Measurements from ENCODE around the gene CREB3L2.
"Not testable (repeated sequence)": the region's sequence is repeated elsewhere in the genome, so short reads cannot be mapped to it uniquely, and the experiment has no call there.

The CREB3L2 gene

GRCh38 chr7:137928626-137929025, 73.3 kb downstream of the CREB3L2 start:
- H3K9ac ChIP-seq (ENCODE audit: low read depth in 1 of 2, low read length in 2 of 2) = no peak overlapping the region
- no peak overlapping the region for H3K4me3 ChIP-seq (ENCODE audit: low read depth in 1 of 2, low read length in 2 of 2)
- H3K9me3 ChIP-seq (ENCODE audit: control insufficient read depth in 1 of 2, low read length in 2 of 2) = no peaks in the 10 kb centered on the region
- no peak overlapping the region for H3K27ac ChIP-seq (ENCODE audit: low read depth, low read length)
- no peaks in the 10 kb centered on the region for H3K27me3 ChIP-seq (ENCODE audit: control insufficient read depth in 1 of 2, insufficient read depth in 2 of 2, low read length in 2 of 2)
- H3K36me3 ChIP-seq (ENCODE audit: control insufficient read depth in 1 of 2, insufficient read depth in 2 of 2, low read length in 2 of 2) = peaks cover 16 to 41% of the 10 kb centered on the region in 2 donors
- peaks cover 15 to 19% of the 10 kb centered on the region in 2 donors for H3K4me1 ChIP-seq (ENCODE audit: control insufficient read depth in 1 of 2, insufficient read depth in 2 of 2, low read length in 2 of 2)

GRCh38 chr7:137927386-137927785, 74.5 kb downstream of the CREB3L2 start:
- Histone ChIP-seq H3K9me3 (ENCODE audit: control insufficient read depth in 1 of 2, low read length in 2 of 2) (no peaks in the 10 kb centered on the region), H3K27ac (ENCODE audit: low read depth, low read length) (no peak overlapping the region), H3K27me3 (ENCODE audit: control insufficient read depth in 1 of 2, insufficient read depth in 2 of 2, low read length in 2 of 2) (no peaks in the 10 kb centered on the region), H3K4me3 (ENCODE audit: low read depth in 1 of 2, low read length in 2 of 2) (no peak overlapping the region), H3K9ac (ENCODE audit: low read depth in 1 of 2, low read length in 2 of 2) (no peak overlapping the region), H3K36me3 (ENCODE audit: control insufficient read depth in 1 of 2, insufficient read depth in 2 of 2, low read length in 2 of 2) (peaks cover 15 to 46% of the 10 kb centered on the region in 2 donors), H3K4me1 (ENCODE audit: control insufficient read depth in 1 of 2, insufficient read depth in 2 of 2, low read length in 2 of 2) (peaks cover 2 to 6% of the 10 kb centered on the region in 2 donors)

GRCh38 chr7:137926206-137926605, 75.7 kb downstream of the CREB3L2 start:
- not testable (repeated sequence) for H3K27me3 ChIP-seq (ENCODE audit: control insufficient read depth in 1 of 2, insufficient read depth in 2 of 2, low read length in 2 of 2); H3K4me1 ChIP-seq (ENCODE audit: control insufficient read depth in 1 of 2, insufficient read depth in 2 of 2, low read length in 2 of 2); H3K4me3 ChIP-seq (ENCODE audit: low read depth in 1 of 2, low read length in 2 of 2); H3K27ac ChIP-seq (ENCODE audit: low read depth, low read length); H3K9me3 ChIP-seq (ENCODE audit: control insufficient read depth in 1 of 2, low read length in 2 of 2); H3K9ac ChIP-seq (ENCODE audit: low read depth in 1 of 2, low read length in 2 of 2)
- H3K36me3 ChIP-seq (ENCODE audit: control insufficient read depth in 1 of 2, insufficient read depth in 2 of 2, low read length in 2 of 2) = peaks cover 15 to 46% of the 10 kb centered on the region in 2 donors

- Histone ChIP-seq H3K27ac (ENCODE audit: low read depth, low read length) (no peak overlapping the region), H3K27me3 (ENCODE audit: control insufficient read depth in 1 of 2, insufficient read depth in 2 of 2, low read length in 2 of 2) (no peaks in the 10 kb centered on the region), H3K9ac (ENCODE audit: low read depth in 1 of 2, low read length in 2 of 2) (no peak overlapping the region), H3K9me3 (ENCODE audit: control insufficient read depth in 1 of 2, low read length in 2 of 2) (no peaks in the 10 kb centered on the region), H3K4me1 (ENCODE audit: control insufficient read depth in 1 of 2, insufficient read depth in 2 of 2, low read length in 2 of 2) (peaks cover 7 to 9% of the 10 kb centered on the region in 2 donors), H3K4me3 (ENCODE audit: low read depth in 1 of 2, low read length in 2 of 2) (no peak overlapping the region), H3K36me3 (ENCODE audit: control insufficient read depth in 1 of 2, insufficient read depth in 2 of 2, low read length in 2 of 2) (peaks cover 15 to 46% of the 10 kb centered on the region in 2 donors)
Observed at GRCh38 chr7:137925754-137926153, 76.1 kb downstream of the CREB3L2 start.

- Histone ChIP-seq H3K27ac (ENCODE audit: low read depth, low read length) (no peak overlapping the region), H3K9me3 (ENCODE audit: control insufficient read depth in 1 of 2, low read length in 2 of 2) (no peaks in the 10 kb centered on the region), H3K36me3 (ENCODE audit: control insufficient read depth in 1 of 2, insufficient read depth in 2 of 2, low read length in 2 of 2) (peaks cover 15 to 46% of the 10 kb centered on the region in 2 donors), H3K9ac (ENCODE audit: low read depth in 1 of 2, low read length in 2 of 2) (no peak overlapping the region), H3K27me3 (ENCODE audit: control insufficient read depth in 1 of 2, insufficient read depth in 2 of 2, low read length in 2 of 2) (no peaks in the 10 kb centered on the region), H3K4me1 (ENCODE audit: control insufficient read depth in 1 of 2, insufficient read depth in 2 of 2, low read length in 2 of 2) (peaks cover 7 to 9% of the 10 kb centered on the region in 2 donors), H3K4me3 (ENCODE audit: low read depth in 1 of 2, low read length in 2 of 2) (no peak overlapping the region)
Observed at GRCh38 chr7:137925091-137925490, 76.8 kb downstream of the CREB3L2 start.

GRCh38 chr7:137923380-137923779, 78.5 kb downstream of the CREB3L2 start:
- no peak overlapping the region for H3K4me3 ChIP-seq (ENCODE audit: low read depth in 1 of 2, low read length in 2 of 2)
- no peak overlapping the region for H3K9ac ChIP-seq (ENCODE audit: low read depth in 1 of 2, low read length in 2 of 2)
- H3K36me3 ChIP-seq (ENCODE audit: control insufficient read depth in 1 of 2, insufficient read depth in 2 of 2, low read length in 2 of 2) = peaks cover 15 to 43% of the 10 kb centered on the region in 2 donors
- no peaks in the 10 kb centered on the region for H3K27me3 ChIP-seq (ENCODE audit: control insufficient read depth in 1 of 2, insufficient read depth in 2 of 2, low read length in 2 of 2)
- H3K27ac ChIP-seq (ENCODE audit: low read depth, low read length) = no peak overlapping the region
- H3K4me1 ChIP-seq (ENCODE audit: control insufficient read depth in 1 of 2, insufficient read depth in 2 of 2, low read length in 2 of 2) = peaks cover 7 to 9% of the 10 kb centered on the region in 2 donors
- H3K9me3 ChIP-seq (ENCODE audit: control insufficient read depth in 1 of 2, low read length in 2 of 2) = no peaks in the 10 kb centered on the region

- Histone ChIP-seq H3K36me3 (ENCODE audit: control insufficient read depth in 1 of 2, insufficient read depth in 2 of 2, low read length in 2 of 2) (peaks cover 3 to 24% of the 10 kb centered on the region in 2 donors), H3K4me3 (ENCODE audit: low read depth in 1 of 2, low read length in 2 of 2) (no peak overlapping the region), H3K27ac (ENCODE audit: low read depth, low read length) (no peak overlapping the region), H3K9ac (ENCODE audit: low read depth in 1 of 2, low read length in 2 of 2) (no peak overlapping the region), H3K9me3 (ENCODE audit: control insufficient read depth in 1 of 2, low read length in 2 of 2) (no peaks in the 10 kb centered on the region), H3K4me1 (ENCODE audit: control insufficient read depth in 1 of 2, insufficient read depth in 2 of 2, low read length in 2 of 2) (peaks cover 7 to 9% of the 10 kb centered on the region in 2 donors), H3K27me3 (ENCODE audit: control insufficient read depth in 1 of 2, insufficient read depth in 2 of 2, low read length in 2 of 2) (no peaks in the 10 kb centered on the region)
Observed at GRCh38 chr7:137920637-137921399, 81.1 kb downstream of the CREB3L2 start.

GRCh38 chr7:137919987-137920386, 81.9 kb downstream of the CREB3L2 start:
- Histone ChIP-seq H3K27me3 (ENCODE audit: control insufficient read depth in 1 of 2, insufficient read depth in 2 of 2, low read length in 2 of 2) (no peaks in the 10 kb centered on the region), H3K27ac (ENCODE audit: low read depth, low read length) (peak overlapping the region; percentile 14), H3K4me1 (ENCODE audit: control insufficient read depth in 1 of 2, insufficient read depth in 2 of 2, low read length in 2 of 2) (peaks cover 7 to 9% of the 10 kb centered on the region in 2 donors), H3K36me3 (ENCODE audit: control insufficient read depth in 1 of 2, insufficient read depth in 2 of 2, low read length in 2 of 2) (peaks cover 9 to 23% of the 10 kb centered on the region in 2 donors), H3K9ac (ENCODE audit: low read depth in 1 of 2, low read length in 2 of 2) (no peak overlapping the region), H3K4me3 (ENCODE audit: low read depth in 1 of 2, low read length in 2 of 2) (no peak overlapping the region), H3K9me3 (ENCODE audit: control insufficient read depth in 1 of 2, low read length in 2 of 2) (no peaks in the 10 kb centered on the region)

- Histone ChIP-seq H3K27ac (ENCODE audit: low read depth, low read length) (no peak overlapping the region), H3K9ac (ENCODE audit: low read depth in 1 of 2, low read length in 2 of 2) (no peak overlapping the region), H3K27me3 (ENCODE audit: control insufficient read depth in 1 of 2, insufficient read depth in 2 of 2, low read length in 2 of 2) (no peaks in the 10 kb centered on the region), H3K36me3 (ENCODE audit: control insufficient read depth in 1 of 2, insufficient read depth in 2 of 2, low read length in 2 of 2) (peaks cover 29 to 37% of the 10 kb centered on the region in 2 donors), H3K4me1 (ENCODE audit: control insufficient read depth in 1 of 2, insufficient read depth in 2 of 2, low read length in 2 of 2) (peaks cover 7 to 9% of the 10 kb centered on the region in 2 donors), H3K4me3 (ENCODE audit: low read depth in 1 of 2, low read length in 2 of 2) (no peak overlapping the region), H3K9me3 (ENCODE audit: control insufficient read depth in 1 of 2, low read length in 2 of 2) (no peaks in the 10 kb centered on the region)
Observed at GRCh38 chr7:137916980-137917645, 84.8 kb downstream of the CREB3L2 start.

GRCh38 chr7:137916564-137916963, 85.3 kb downstream of the CREB3L2 start:
- peaks cover 31 to 43% of the 10 kb centered on the region in 2 donors for H3K36me3 ChIP-seq (ENCODE audit: control insufficient read depth in 1 of 2, insufficient read depth in 2 of 2, low read length in 2 of 2)
- H3K27ac ChIP-seq (ENCODE audit: low read depth, low read length) = no peak overlapping the region
- no peaks in the 10 kb centered on the region for H3K9me3 ChIP-seq (ENCODE audit: control insufficient read depth in 1 of 2, low read length in 2 of 2)
- H3K9ac ChIP-seq (ENCODE audit: low read depth in 1 of 2, low read length in 2 of 2) = no peak overlapping the region
- H3K4me3 ChIP-seq (ENCODE audit: low read depth in 1 of 2, low read length in 2 of 2) = no peak overlapping the region
- H3K4me1 ChIP-seq (ENCODE audit: control insufficient read depth in 1 of 2, insufficient read depth in 2 of 2, low read length in 2 of 2) = peaks cover 6 to 8% of the 10 kb centered on the region in 2 donors
- H3K27me3 ChIP-seq (ENCODE audit: control insufficient read depth in 1 of 2, insufficient read depth in 2 of 2, low read length in 2 of 2) = no peaks in the 10 kb centered on the region

All from duodenal mucosa (tissue), 2 donors.